T-cell (primary cell): ENCODE measurements around the gene LMNA. TPM values are rescaled to one million over a fixed set of nuclear protein-coding genes. Genes with fewer than 3 reads are reported as not detected.

Source experiments
- ATAC-seq, 4 experiments: fragments of 200-7000 bp in 3 of 4; fragments of 150-1000 bp in 1 of 4; cut with Tn5 transposase; replicated peaks in 1 of 4; 1 replicate in 3 of 4; 2 replicates in 1 of 4; pipeline ENCODE4 v1.10.0; 2021; ENCODE audit warnings: moderate library complexity in 3 of 4, mild to moderate bottlenecking in 2 of 4, moderate number of reproducible peaks in 1 of 4
- CTCF ChIA-PET, 2 donors: fragments of 300-600 bp; sonication (Branson Sonifier 250); formaldehyde crosslinking; loops; one replicate each; lab custom pipeline; 2022; ENCODE audit warnings: antibody characterized with exemption in 2 of 2; lab: Charles Lee
- POLR2A ChIA-PET, 2 donors: fragments of 300-600 bp; sonication (Branson Sonifier 250); formaldehyde crosslinking; loops; one replicate each; lab custom pipeline; 2022; ENCODE audit warnings: antibody characterized with exemption in 2 of 2; lab: Charles Lee
- DNase-seq, 35 experiments: peaks; one replicate each; pipeline versions ENCODE4 v3.0.0 to v3.0.0-alpha.2; 2013 to 2023
- H3K27ac ChIP-seq: one replicate; pipeline ENCODE4 v1.5.1; 2013; ENCODE audit warnings: low read length
- H3K27me3 ChIP-seq, 2 experiments: replicated peaks in 1 of 2; 1 replicate in 1 of 2; 2 replicates in 1 of 2; pipeline versions ENCODE4 v1.6.1 to v1.7.0; 2013; ENCODE audit warnings: low read length in 1 of 2, mixed read lengths in 1 of 2; ENCODE audit not compliant: control insufficient read depth in 2 of 2, insufficient read depth in 2 of 2; ENCODE audit errors: extremely low read depth in 1 of 2
- H3K36me3 ChIP-seq, 2 donors: 1 replicate in 1 of 2; 2 replicates in 1 of 2; pipeline versions ENCODE4 v1.6.1 to v1.7.0; 2013; ENCODE audit warnings: low read length in 1 of 2; ENCODE audit not compliant: control insufficient read depth in 2 of 2, insufficient read depth in 1 of 2; ENCODE audit errors: extremely low read depth in 1 of 2
- H3K4me1 ChIP-seq, 2 experiments: 1 replicate in 1 of 2; 2 replicates in 1 of 2; pipeline versions ENCODE4 v1.6.1 to v1.7.0; 2013; ENCODE audit warnings: low read length in 2 of 2, mixed read lengths in 1 of 2; ENCODE audit not compliant: insufficient read depth in 2 of 2, control insufficient read depth in 1 of 2; ENCODE audit errors: extremely low read depth in 1 of 2
- H3K4me3 ChIP-seq, 2 donors: 1 replicate in 1 of 2; 2 replicates in 1 of 2; pipeline versions ENCODE4 v1.5.1 to v1.7.0; 2013; ENCODE audit warnings: mild to moderate bottlenecking in 2 of 2, low read length in 1 of 2, moderate library complexity in 1 of 2; ENCODE audit not compliant: control insufficient read depth in 1 of 2; ENCODE audit errors: extremely low read depth in 1 of 2
- H3K9me3 ChIP-seq: 2 replicates; pipeline ENCODE4 v1.7.0; 2013
- H3K27ac Mint-ChIP-seq, 2 donors: one replicate each; pipeline ENCODE4 v1.8.0; 2020 to 2021; ENCODE audit warnings: mild to moderate bottlenecking in 2 of 2, mixed read lengths in 2 of 2
- H3K27me3 Mint-ChIP-seq, 2 donors: one replicate each; pipeline ENCODE4 v1.8.0; 2021 to 2022; ENCODE audit warnings: mixed read lengths in 2 of 2
- H3K36me3 Mint-ChIP-seq: one replicate; pipeline ENCODE4 v1.8.0; 2021; ENCODE audit warnings: mixed read lengths
- H3K4me1 Mint-ChIP-seq, 3 donors: one replicate each; pipeline ENCODE4 v1.8.0; 2020 to 2022; ENCODE audit warnings: mixed read lengths in 3 of 3, mild to moderate bottlenecking in 1 of 3
- H3K4me3 Mint-ChIP-seq, 3 donors: one replicate each; pipeline ENCODE4 v1.8.0; 2020 to 2022; ENCODE audit warnings: mild to moderate bottlenecking in 3 of 3, mixed read lengths in 3 of 3, moderate library complexity in 3 of 3
- H3K9me3 Mint-ChIP-seq, 3 donors: one replicate each; pipeline ENCODE4 v1.8.0; 2020 to 2022; ENCODE audit warnings: mixed read lengths in 3 of 3
- WGBS: methylation state at CpG from one replicate; pipeline ENCODE4 v1.1.5; 2013; ENCODE audit warnings: missing lambda C conversion rate; ENCODE audit not compliant: insufficient coverage; 5-methylcytosine and 5-hydroxymethylcytosine counted together
- total RNA-seq, 35 experiments: library from RNA in 6 of 35; stranded (reverse) in 6 of 35; fragments of 120-200 nt in 1 of 35; gene quantifications; one replicate each; pipeline versions ENCODE4 v1.2.1 to v1.2.4 and lab custom pipeline; 2013 to 2026

The LMNA gene
- total RNA-seq, 5 donors from 2014 or later (not counting 1 experiment from before 2014, with no cell fraction given), result 40.3 to 970 (median 57.3) TPM

GRCh38 chr1:156154317-156154749 is 39.8 kb downstream of the LMNA start:
- Histone ChIP-seq H3K9me3 (no peaks in the 10 kb centered on the region), H3K27ac (peak overlapping the region; percentile 39), H3K36me3 (no peaks in the 10 kb centered on the region), H3K4me1 (peaks cover 3 to 44% of the 10 kb centered on the region in 2 experiments), H3K4me3 (peak overlapping the region in 1 of 2 donors; percentile 24), H3K27me3 (peaks cover 0 to 15% of the 10 kb centered on the region in 2 experiments)
- Mint-ChIP-seq H3K9me3 (no peaks in the 10 kb centered on the region), H3K4me1 (peaks cover 5 to 33% (median 12%) of the 10 kb centered on the region in 3 donors), H3K27me3 (no peaks in the 10 kb centered on the region), H3K27ac (peak overlapping the region; percentile 34 to 53), H3K4me3 (peak overlapping the region; percentile 19 to 47 (median 39)), H3K36me3 (no peaks in the 10 kb centered on the region)
- ATAC-seq (peak; percentile 19 to 38 (median 34)), DNase-seq (peak in 11 of 35 experiments; percentile 11 to 65 (median 35))
- ChIA-PET CTCF (interaction anchor here (0.5 to 0.7 kb wide), 2 partner anchors 71 to 446 kb away, joined by 3 to 6 read pairs; no protein-coding TSS in a partner anchor), POLR2A (no interaction called here)
- 30% methylated on average over 2 of the region's 11 CpGs for WGBS

- no peaks in the 10 kb centered on the region for H3K36me3 Mint-ChIP-seq
- POLR2A ChIA-PET, result no interaction called here
- DNase-seq, result no peak
- no peaks in the 10 kb centered on the region for H3K36me3 ChIP-seq
- no peaks in the 10 kb centered on the region for H3K9me3 Mint-ChIP-seq
- no peaks in the 10 kb centered on the region for H3K9me3 ChIP-seq
- H3K27ac ChIP-seq, result no peak overlapping the region
- H3K4me1 ChIP-seq, result peaks cover 3 to 54% of the 10 kb centered on the region in 2 experiments
- CTCF ChIA-PET, result interaction anchor here in 1 of 2 donors (0.6 kb wide), 1 partner anchor 63 kb away, joined by 3 read pairs; no protein-coding TSS in a partner anchor
- H3K4me1 Mint-ChIP-seq, result peaks cover 11 to 41% (median 17%) of the 10 kb centered on the region in 3 donors
- peaks cover 0 to 14% of the 10 kb centered on the region in 2 experiments for H3K27me3 ChIP-seq
- H3K27ac Mint-ChIP-seq, result peak overlapping the region in 1 of 2 donors; percentile 66
- no peak overlapping the region for H3K4me3 ChIP-seq
- peak overlapping the region in 1 of 3 donors; percentile 27 for H3K4me3 Mint-ChIP-seq
- no peaks in the 10 kb centered on the region for H3K27me3 Mint-ChIP-seq
- ATAC-seq, result no peak
- 70% methylated on average over 3 of the region's 12 CpGs for WGBS
Observed at GRCh38 chr1:156155756-156156510, 41.4 kb downstream of the LMNA start.

- DNase-seq, result no peak
- H3K36me3 Mint-ChIP-seq, result no peaks in the 10 kb centered on the region
- Histone ChIP-seq H3K27ac (no peak overlapping the region), H3K4me3 (no peak overlapping the region), H3K4me1 (peaks cover 3 to 58% of the 10 kb centered on the region in 2 experiments), H3K9me3 (no peaks in the 10 kb centered on the region), H3K36me3 (no peaks in the 10 kb centered on the region), H3K27me3 (peaks cover 0 to 14% of the 10 kb centered on the region in 2 experiments)
- H3K27me3 Mint-ChIP-seq, result no peaks in the 10 kb centered on the region
- H3K4me3 Mint-ChIP-seq, result peak overlapping the region in 1 of 3 donors; percentile 44
- ATAC-seq, result no peak
- peak overlapping the region in 1 of 2 donors; percentile 13 for H3K27ac Mint-ChIP-seq
- H3K4me1 Mint-ChIP-seq, result peaks cover 15 to 44% (median 24%) of the 10 kb centered on the region in 3 donors
- CTCF ChIA-PET, result no interaction called here
- no peaks in the 10 kb centered on the region for H3K9me3 Mint-ChIP-seq
- POLR2A ChIA-PET, result no interaction called here
- no CpG with 5 or more reads among the region's 3 CpGs for WGBS
Observed at GRCh38 chr1:156157506-156157905, 43.0 kb downstream of the LMNA start.

- H3K9me3 ChIP-seq, result no peaks in the 10 kb centered on the region
- peaks cover 0 to 14% of the 10 kb centered on the region in 2 experiments for H3K27me3 ChIP-seq
- Mint-ChIP-seq H3K4me3 (no peak overlapping the region), H3K27ac (peak overlapping the region in 1 of 2 donors; percentile 13), H3K9me3 (no peaks in the 10 kb centered on the region), H3K36me3 (no peaks in the 10 kb centered on the region), H3K4me1 (peaks cover 15 to 40% (median 24%) of the 10 kb centered on the region in 3 donors), H3K27me3 (no peaks in the 10 kb centered on the region)
- no peak overlapping the region for H3K4me3 ChIP-seq
- POLR2A ChIA-PET, result no interaction called here
- DNase-seq (no peak), ATAC-seq (no peak)
- H3K4me1 ChIP-seq, result peaks cover 3 to 58% of the 10 kb centered on the region in 2 experiments
- CTCF ChIA-PET, result no interaction called here
- H3K27ac ChIP-seq, result no peak overlapping the region
- WGBS, result 84% methylated on average over 2 of the region's 5 CpGs
- no peaks in the 10 kb centered on the region for H3K36me3 ChIP-seq
Observed at GRCh38 chr1:156157966-156158365, 43.5 kb downstream of the LMNA start.

- no peak overlapping the region for H3K27ac ChIP-seq
- H3K9me3 ChIP-seq, result no peaks in the 10 kb centered on the region
- Mint-ChIP-seq H3K36me3 (no peaks in the 10 kb centered on the region), H3K4me1 (peaks cover 15 to 32% (median 24%) of the 10 kb centered on the region in 3 donors), H3K9me3 (no peaks in the 10 kb centered on the region), H3K27me3 (no peaks in the 10 kb centered on the region), H3K27ac (peak overlapping the region in 1 of 2 donors; percentile 55), H3K4me3 (peak overlapping the region; percentile 68 to 89 (median 75))
- ChIA-PET CTCF (no interaction called here), POLR2A (no interaction called here)
- peak overlapping the region; percentile 17 to 44 for H3K4me3 ChIP-seq
- WGBS, result 93% methylated on average over 7 of the region's 13 CpGs
- H3K27me3 ChIP-seq, result peaks cover 0 to 10% of the 10 kb centered on the region in 2 experiments
- DNase-seq (no peak), ATAC-seq (no peak)
- H3K36me3 ChIP-seq, result no peaks in the 10 kb centered on the region
- H3K4me1 ChIP-seq, result peaks cover 3 to 41% of the 10 kb centered on the region in 2 experiments
Observed at GRCh38 chr1:156160000-156160742, 45.7 kb downstream of the LMNA start.

- CTCF ChIA-PET, result no interaction called here
Observed at GRCh38 chr1:156160743-156161171, 46.2 kb downstream of the LMNA start.

More at GRCh38 chr1:156160743-156161171, 46.2 kb downstream of the LMNA start:
- POLR2A ChIA-PET, result interaction anchor here in 1 of 2 donors (0.7 kb wide), 1 partner anchor 206 kb away, joined by 3 read pairs; no protein-coding TSS in a partner anchor
- peak overlapping the region; percentile 17 to 44 for H3K4me3 ChIP-seq
- no peaks in the 10 kb centered on the region for H3K9me3 Mint-ChIP-seq
- no peaks in the 10 kb centered on the region for H3K9me3 ChIP-seq
- no peak overlapping the region for H3K27ac ChIP-seq
- H3K27ac Mint-ChIP-seq, result peak overlapping the region in 1 of 2 donors; percentile 55
- peak in 33 of 35 experiments; percentile 14 to 69 (median 48) for DNase-seq
- peaks cover 0 to 9% of the 10 kb centered on the region in 2 experiments for H3K27me3 ChIP-seq
- WGBS, result 26% methylated on average over 12 of the region's 22 CpGs
- peak; percentile 82 to 94 (median 88) for ATAC-seq
- peaks cover 15 to 32% (median 23%) of the 10 kb centered on the region in 3 donors for H3K4me1 Mint-ChIP-seq
- peaks cover 3 to 35% of the 10 kb centered on the region in 2 experiments for H3K4me1 ChIP-seq
- peak overlapping the region; percentile 68 to 89 (median 75) for H3K4me3 Mint-ChIP-seq
- no peaks in the 10 kb centered on the region for H3K36me3 ChIP-seq
- no peaks in the 10 kb centered on the region for H3K36me3 Mint-ChIP-seq
- no peaks in the 10 kb centered on the region for H3K27me3 Mint-ChIP-seq
